Measurements from ENCODE around the gene SPTBN4.

SPTBN4 gene

DNA sequence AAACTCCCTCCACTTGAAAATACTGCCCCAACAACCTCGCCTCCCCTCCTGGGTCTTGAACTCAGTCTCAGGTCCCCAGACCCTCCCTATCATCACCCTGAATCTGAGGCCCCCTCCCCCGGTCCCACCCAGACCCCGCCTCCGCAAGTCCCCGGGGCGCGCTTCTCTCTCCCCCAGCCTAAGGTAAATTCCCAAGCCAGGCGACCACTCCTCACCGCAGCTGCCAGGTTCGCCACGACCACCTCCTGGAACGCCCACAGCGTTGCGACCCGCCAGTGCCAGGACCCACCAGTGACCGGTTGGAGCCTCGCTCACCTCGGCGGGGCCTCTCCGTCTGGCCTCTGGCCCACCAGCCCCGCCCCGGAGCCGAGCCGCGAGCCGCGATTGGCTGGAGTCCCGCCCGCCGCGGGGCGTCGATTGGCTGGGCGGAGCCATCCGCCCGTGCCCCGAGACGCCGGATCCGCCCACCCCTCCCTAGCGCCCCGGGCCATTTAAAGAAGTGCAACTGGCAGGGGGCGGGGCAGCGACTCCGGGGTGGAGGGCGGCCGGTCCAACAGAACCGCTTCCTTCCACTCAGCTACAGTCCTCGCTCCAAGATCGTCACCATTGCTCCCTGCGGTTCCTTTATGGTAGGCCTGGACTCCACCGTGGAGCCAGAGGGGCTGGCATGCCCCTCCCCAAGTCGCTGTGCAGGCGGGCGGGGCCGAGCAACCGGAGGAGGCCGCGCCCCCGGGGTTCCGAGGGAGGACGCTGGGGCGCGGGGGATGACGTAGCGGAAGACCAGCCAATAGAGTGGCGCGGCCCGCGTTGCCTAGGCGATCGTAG is 22.6 kb upstream of the SPTBN4 start, which contains the start of gene SERTAD3 (continued):
- TF ChIP-seq, protein P1, sequence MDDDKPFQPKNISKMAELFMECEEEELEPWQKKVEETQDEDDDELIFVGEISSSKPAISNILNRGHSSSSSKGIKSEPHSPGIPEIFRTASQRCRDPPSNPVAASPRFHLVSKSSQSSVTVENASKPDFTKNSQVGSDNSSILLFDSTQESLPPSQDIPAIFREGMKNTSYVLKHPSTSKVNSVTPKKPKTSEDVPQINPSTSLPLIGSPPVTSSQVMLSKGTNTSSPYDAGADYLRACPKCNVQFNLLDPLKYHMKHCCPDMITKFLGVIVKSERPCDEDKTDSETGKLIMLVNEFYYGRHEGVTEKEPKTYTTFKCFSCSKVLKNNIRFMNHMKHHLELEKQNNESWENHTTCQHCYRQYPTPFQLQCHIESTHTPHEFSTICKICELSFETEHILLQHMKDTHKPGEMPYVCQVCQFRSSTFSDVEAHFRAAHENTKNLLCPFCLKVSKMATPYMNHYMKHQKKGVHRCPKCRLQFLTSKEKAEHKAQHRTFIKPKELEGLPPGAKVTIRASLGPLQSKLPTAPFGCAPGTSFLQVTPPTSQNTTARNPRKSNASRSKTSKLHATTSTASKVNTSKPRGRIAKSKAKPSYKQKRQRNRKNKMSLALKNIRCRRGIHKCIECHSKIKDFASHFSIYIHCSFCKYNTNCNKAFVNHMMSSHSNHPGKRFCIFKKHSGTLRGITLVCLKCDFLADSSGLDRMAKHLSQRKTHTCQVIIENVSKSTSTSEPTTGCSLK (tag by site-specific recombination; IDR thresholded peaks at IDR 0.05) = no peak
- TF ChIP-seq ZNF138 (tag by site-specific recombination; IDR thresholded peaks at IDR 0.05; ENCODE audit: borderline replicate concordance) = no peak
- no peak for TF ChIP-seq TCF7L2 (IDR thresholded peaks at IDR 0.05; ENCODE audit: borderline replicate concordance, low read depth, low read length)
- TF ChIP-seq ZSCAN16 (tag by site-specific recombination; IDR thresholded peaks at IDR 0.05) = no peak
- no peak for TF ChIP-seq ZNF37A (tag by site-specific recombination; IDR thresholded peaks at IDR 0.05)
- TF ChIP-seq ZFP41 (tag by site-specific recombination; IDR thresholded peaks at IDR 0.05; ENCODE audit: borderline replicate concordance) = no peak
- no peak for TF ChIP-seq ZNF571 (tag by site-specific recombination; IDR thresholded peaks at IDR 0.05)
- TF ChIP-seq ZNF624 (tag by site-specific recombination; IDR thresholded peaks at IDR 0.05) = no peak
- no peak for TF ChIP-seq SETDB1 (IDR thresholded peaks at IDR 0.05; ENCODE audit: insufficient read length, low read length)
- no peak for TF ChIP-seq ZNF544 (tag by site-specific recombination; IDR thresholded peaks at IDR 0.05)
- TF ChIP-seq, protein P2, sequence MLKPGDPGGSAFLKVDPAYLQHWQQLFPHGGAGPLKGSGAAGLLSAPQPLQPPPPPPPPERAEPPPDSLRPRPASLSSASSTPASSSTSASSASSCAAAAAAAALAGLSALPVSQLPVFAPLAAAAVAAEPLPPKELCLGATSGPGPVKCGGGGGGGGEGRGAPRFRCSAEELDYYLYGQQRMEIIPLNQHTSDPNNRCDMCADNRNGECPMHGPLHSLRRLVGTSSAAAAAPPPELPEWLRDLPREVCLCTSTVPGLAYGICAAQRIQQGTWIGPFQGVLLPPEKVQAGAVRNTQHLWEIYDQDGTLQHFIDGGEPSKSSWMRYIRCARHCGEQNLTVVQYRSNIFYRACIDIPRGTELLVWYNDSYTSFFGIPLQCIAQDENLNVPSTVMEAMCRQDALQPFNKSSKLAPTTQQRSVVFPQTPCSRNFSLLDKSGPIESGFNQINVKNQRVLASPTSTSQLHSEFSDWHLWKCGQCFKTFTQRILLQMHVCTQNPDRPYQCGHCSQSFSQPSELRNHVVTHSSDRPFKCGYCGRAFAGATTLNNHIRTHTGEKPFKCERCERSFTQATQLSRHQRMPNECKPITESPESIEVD (tag by site-specific recombination; IDR thresholded peaks at IDR 0.05) = no peak
- TF ChIP-seq ZNF529 (tag by site-specific recombination; IDR thresholded peaks at IDR 0.05; ENCODE audit: insufficient replicate concordance) = no peak
- peak; percentile 22; the same call in 1 of the 2 replicates for TF ChIP-seq ZSCAN23 (tag by site-specific recombination; IDR thresholded peaks at IDR 0.05)
- peak; percentile 13; the same call in 1 of the 2 replicates for TF ChIP-seq ZBTB20 (tag by site-specific recombination; IDR thresholded peaks at IDR 0.05)
- no peak for TF ChIP-seq ZNF514 (tag by site-specific recombination; IDR thresholded peaks at IDR 0.05)
- peak; percentile 97 for TF ChIP-seq PRDM10 (tag by site-specific recombination; IDR thresholded peaks at IDR 0.05)
- no peak for TF ChIP-seq ZNF10 (tag by site-specific recombination; IDR thresholded peaks at IDR 0.05)
- TF ChIP-seq ZNF184 (tag by site-specific recombination; IDR thresholded peaks at IDR 0.05) = 0 out of 2 replicates have a peak, but pooled peaks have one; percentile 18
- no peak for TF ChIP-seq ZFP37 (tag by site-specific recombination; IDR thresholded peaks at IDR 0.05)
- TF ChIP-seq ZNF24 (tag by site-specific recombination; IDR thresholded peaks at IDR 0.05) = 0 out of 2 replicates have a peak, but pooled peaks have one; percentile 43
- peak; percentile 97 for TF ChIP-seq ZBTB7A (tag by site-specific recombination; IDR thresholded peaks at IDR 0.05; ENCODE audit: low read depth)
- TF ChIP-seq BCL11B (tag by site-specific recombination; IDR thresholded peaks at IDR 0.05; ENCODE audit: low read depth) = peak; percentile 87
- peak; percentile 99 for TF ChIP-seq KLF10 (tag by site-specific recombination; IDR thresholded peaks at IDR 0.05)
- peak; percentile 87 for TF ChIP-seq ZNF660 (tag by site-specific recombination; IDR thresholded peaks at IDR 0.05)
- TF ChIP-seq ZNF76 (tag by site-specific recombination; IDR thresholded peaks at IDR 0.05; ENCODE audit: borderline replicate concordance, low read depth) = peak; percentile 87
- TF ChIP-seq ZNF148 (tag by site-specific recombination; IDR thresholded peaks at IDR 0.05; ENCODE audit: borderline replicate concordance) = no peak
- no peak for TF ChIP-seq ZNF776 (tag by site-specific recombination; IDR thresholded peaks at IDR 0.05; ENCODE audit: borderline replicate concordance)
- peak; percentile 75 for TF ChIP-seq ZNF121 (tag by site-specific recombination; IDR thresholded peaks at IDR 0.05)
- no peak for TF ChIP-seq ZNF555 (tag by site-specific recombination; conservative IDR thresholded peaks at IDR 0.05)
- no peak for TF ChIP-seq ZNF558 (tag by site-specific recombination; IDR thresholded peaks at IDR 0.05)
- TF ChIP-seq EGR2 (tag by site-specific recombination; IDR thresholded peaks at IDR 0.05; ENCODE audit: low read depth) = peak; percentile 90

All from HEK293 (cell line).